Limb (tissue), 2 donors: Measurements from ENCODE around the gene SLC25A27.

Source experiments
- DNase-seq, 2 donors: peaks; one replicate each; pipeline ENCODE4 v3.0.0-alpha.2; 2016; ENCODE audit errors: extremely low spot score in 2 of 2

SLC25A27 gene

GRCh38 chr6:46711491-46711890 is 58.7 kb downstream of the SLC25A27 start:
- DNase-seq, result no peak

GRCh38 chr6:46715141-46715540 is 62.4 kb downstream of the SLC25A27 start:
- DNase-seq, result no peak

GRCh38 chr6:46719099-46719498 is 66.3 kb downstream of the SLC25A27 start:
- no peak for DNase-seq

- DNase-seq, result no peak
These were observed 67.6 kb downstream of the SLC25A27 start for GRCh38 chr6:46720401-46720800.
